Measurements from ENCODE around the gene HLF. TPM values are rescaled to one million over a fixed set of nuclear protein-coding genes. Genes with fewer than 3 reads are reported as not detected.

HLF gene
- total and polyA plus RNA-seq, 9 donors, result 28.0 to 106 (median 40.8) TPM

- no peaks in the 10 kb centered on the region for H3K36me3 ChIP-seq
- H3K27me3 ChIP-seq, result no peaks in the 10 kb centered on the region
- no peak overlapping the region for H3K4me3 ChIP-seq
- no peak for TF ChIP-seq POLR2A (IDR thresholded peaks at IDR 0.05)
- no peak for TF ChIP-seq EP300 (IDR thresholded peaks at IDR 0.05)
- no peak for TF ChIP-seq CTCF (IDR thresholded peaks at IDR 0.05)
- no peak overlapping the region for H3K27ac ChIP-seq
- H3K9me3 ChIP-seq, result no peaks in the 10 kb centered on the region
- intact Hi-C loops (cut with DNase I), result no loop called here
- no peaks in the 10 kb centered on the region for H3K4me1 ChIP-seq (ENCODE audit: insufficient read depth)
- 80 to 96% (median 87%) methylated on average over 7 of the region's 7 CpGs for WGBS, 3 donors
- DNase-seq, result no peak
These were observed 47.1 kb downstream of the HLF start for GRCh38 chr17:55311767-55312375.

DNA sequence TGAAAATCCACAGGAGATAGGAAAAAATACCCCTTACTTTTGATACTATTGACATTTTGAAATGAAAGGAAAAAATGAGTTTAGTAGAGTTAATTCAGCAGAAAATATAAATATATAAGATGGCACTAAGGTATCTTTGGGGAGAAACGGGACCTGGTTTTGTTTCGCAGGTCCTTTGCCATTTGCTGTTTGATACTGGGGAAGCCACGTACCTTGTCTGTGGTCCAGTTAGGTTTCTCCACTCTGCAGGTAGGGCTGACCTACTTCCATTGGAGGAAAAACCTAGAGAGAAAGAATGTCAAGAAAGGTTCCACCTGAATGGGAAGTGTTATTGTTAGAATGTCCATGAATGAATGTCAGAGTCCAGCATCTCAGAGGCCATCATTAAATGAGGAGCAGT is 48.1 kb downstream of the HLF start:
- H3K36me3 ChIP-seq, result no peaks in the 10 kb centered on the region
- no peak overlapping the region for H3K4me3 ChIP-seq
- no peak for DNase-seq

DNA sequence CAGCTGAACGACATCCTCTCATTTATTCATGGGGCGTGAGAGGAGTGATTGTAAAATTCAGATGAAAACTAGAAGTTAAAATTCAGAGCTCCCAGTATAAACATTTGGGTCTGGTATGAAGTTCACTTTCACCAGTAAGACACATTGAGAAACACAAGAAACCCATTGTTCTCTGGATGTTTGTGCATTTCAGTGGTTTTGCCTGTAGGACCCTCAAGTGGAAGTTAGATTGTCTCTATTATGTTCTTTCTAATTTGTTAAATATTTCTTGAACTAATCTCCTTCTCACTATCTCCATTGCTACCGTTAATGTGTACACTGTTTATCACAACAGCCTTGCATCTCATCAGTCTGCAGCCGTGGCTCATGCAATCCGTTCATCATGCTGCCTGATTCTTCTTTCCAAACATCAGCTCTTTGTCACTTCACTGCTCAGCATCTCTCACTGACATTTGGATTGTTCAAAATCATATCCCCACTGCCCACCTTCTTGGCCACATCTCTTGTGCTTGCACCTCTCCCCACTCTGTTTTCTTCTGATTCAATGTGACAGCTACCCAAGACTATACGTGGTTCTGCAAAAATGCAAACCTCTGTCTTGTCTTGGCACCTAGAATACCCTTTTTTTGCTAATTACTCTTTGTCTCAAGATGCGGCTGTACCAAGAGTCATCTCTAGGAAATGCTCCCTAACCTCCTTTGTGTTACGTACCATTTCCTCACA is 49.5 kb downstream of the HLF start:
- no peak for DNase-seq
- 74 to 83% (median 78%) methylated on average over 8 of the region's 8 CpGs for WGBS, 3 donors
- intact Hi-C loops (cut with DNase I), result no loop called here
- no peaks in the 10 kb centered on the region for H3K36me3 ChIP-seq
- no peak overlapping the region for H3K27ac ChIP-seq
- TF ChIP-seq CTCF (IDR thresholded peaks at IDR 0.05) (no peak), POLR2A (IDR thresholded peaks at IDR 0.05) (no peak), EP300 (IDR thresholded peaks at IDR 0.05) (no peak)
- no peak overlapping the region for H3K4me3 ChIP-seq
- H3K9me3 ChIP-seq, result no peaks in the 10 kb centered on the region
- H3K4me1 ChIP-seq (ENCODE audit: insufficient read depth), result no peaks in the 10 kb centered on the region
- H3K27me3 ChIP-seq, result no peaks in the 10 kb centered on the region

More for the DNA sequence above, 48.1 kb downstream of the HLF start:
- Histone ChIP-seq H3K27me3 (no peaks in the 10 kb centered on the region), H3K4me1 (ENCODE audit: insufficient read depth) (no peaks in the 10 kb centered on the region), H3K9me3 (no peaks in the 10 kb centered on the region), H3K27ac (no peak overlapping the region)
- 96 to 97% (median 96%) methylated on average over 3 of the region's 3 CpGs for WGBS, 3 donors
- TF ChIP-seq POLR2A (IDR thresholded peaks at IDR 0.05), result no peak
- no peak for TF ChIP-seq EP300 (IDR thresholded peaks at IDR 0.05)
- TF ChIP-seq CTCF (IDR thresholded peaks at IDR 0.05), result no peak
- intact Hi-C loops (cut with DNase I), result no loop called here

- Histone ChIP-seq H3K4me1 (ENCODE audit: insufficient read depth) (no peaks in the 10 kb centered on the region), H3K4me3 (no peak overlapping the region), H3K27me3 (no peaks in the 10 kb centered on the region), H3K9me3 (no peaks in the 10 kb centered on the region), H3K27ac (no peak overlapping the region), H3K36me3 (no peaks in the 10 kb centered on the region)
- DNase-seq, result no peak
- TF ChIP-seq CTCF (IDR thresholded peaks at IDR 0.05) (no peak), POLR2A (IDR thresholded peaks at IDR 0.05) (no peak), EP300 (IDR thresholded peaks at IDR 0.05) (no peak)
- 92 to 98% (median 94%) methylated on average over 8 of the region's 8 CpGs for WGBS, 3 donors
- intact Hi-C loops (cut with DNase I), result no loop called here
These were observed 50.2 kb downstream of the HLF start for GRCh38 chr17:55314784-55315491.

Data from ovary (tissue), 9 donors.